ENCODE results near the gene EPB41L1.

EPB41L1 gene

DNA sequence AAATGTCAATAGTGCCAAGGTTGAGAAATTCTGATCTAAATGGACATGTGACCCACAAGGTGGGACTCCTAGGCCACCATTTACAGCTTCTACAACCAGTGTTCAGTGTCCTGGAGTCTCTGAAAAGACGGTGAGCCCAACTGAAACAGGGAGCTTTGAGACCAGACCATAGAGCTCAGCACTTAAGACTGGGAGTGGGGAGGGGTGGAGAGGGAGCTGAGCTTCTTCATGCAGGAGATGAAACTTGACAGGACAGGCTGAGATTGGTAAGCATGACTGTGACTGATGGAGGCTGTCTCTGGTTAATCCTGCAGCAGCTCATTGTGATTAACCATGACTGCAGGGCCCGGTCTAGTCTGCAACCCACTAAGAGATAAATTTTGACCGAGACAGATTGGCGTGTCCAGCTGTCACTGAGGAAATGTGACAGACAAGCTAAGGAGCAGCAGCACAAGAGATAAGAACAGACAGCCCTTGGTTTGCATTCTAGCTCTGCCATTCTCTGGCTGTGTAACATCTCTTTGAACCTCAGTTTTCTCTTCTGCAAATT is 80.3 kb downstream of the EPB41L1 start:
- DNase-seq: no peak

DNA sequence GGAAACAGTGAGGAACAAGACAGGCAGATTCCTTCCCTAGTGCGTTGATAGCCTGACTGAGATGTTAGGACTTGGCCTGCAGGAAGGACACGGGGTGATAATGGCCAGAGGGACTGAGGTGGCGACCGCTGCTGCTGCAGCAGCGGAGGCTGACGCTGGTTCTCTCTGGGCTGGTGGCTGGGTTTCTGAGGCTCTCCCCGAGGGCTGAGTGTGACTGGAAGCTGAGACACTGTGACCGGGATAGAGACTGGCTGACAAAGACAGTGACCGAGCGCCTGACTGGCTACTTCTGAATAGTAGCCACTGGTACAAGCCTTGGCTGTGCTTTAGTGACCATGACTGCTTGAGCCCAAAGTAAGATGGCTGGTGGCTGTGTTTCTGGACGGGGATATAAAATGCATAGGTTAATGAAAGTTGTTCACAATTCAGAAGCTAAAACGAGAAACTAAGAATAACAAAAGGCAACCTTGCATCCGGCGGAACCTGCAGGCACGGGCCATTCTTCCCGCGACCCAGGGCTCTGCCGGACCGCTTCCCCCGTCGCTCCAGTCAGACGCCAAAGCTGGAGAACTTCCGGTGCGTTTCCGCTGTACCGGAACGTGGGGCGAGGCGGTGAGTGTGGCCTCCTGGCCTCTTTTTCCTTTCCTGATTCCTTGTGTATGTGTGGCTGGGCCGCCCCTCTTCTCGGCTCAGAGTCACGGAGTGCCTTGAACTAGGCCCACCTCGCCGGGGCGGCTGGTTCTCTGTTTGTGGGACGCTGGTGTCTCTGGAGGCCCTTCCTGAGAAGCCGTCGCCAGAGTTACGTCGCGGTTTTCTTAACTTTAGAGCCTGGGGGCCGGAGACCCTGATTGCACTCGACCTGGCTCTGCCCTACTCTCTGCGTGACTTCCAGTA is 81.6 kb downstream of the EPB41L1 start, which contains the start of gene AAR2:
Gene AAR2 (plus strand): TSS at position 587 of the 894 bp plus-strand sequence. CDS start 3,391 bp downstream, outside the sequence.
- peak; percentile 66 for DNase-seq

DNA sequence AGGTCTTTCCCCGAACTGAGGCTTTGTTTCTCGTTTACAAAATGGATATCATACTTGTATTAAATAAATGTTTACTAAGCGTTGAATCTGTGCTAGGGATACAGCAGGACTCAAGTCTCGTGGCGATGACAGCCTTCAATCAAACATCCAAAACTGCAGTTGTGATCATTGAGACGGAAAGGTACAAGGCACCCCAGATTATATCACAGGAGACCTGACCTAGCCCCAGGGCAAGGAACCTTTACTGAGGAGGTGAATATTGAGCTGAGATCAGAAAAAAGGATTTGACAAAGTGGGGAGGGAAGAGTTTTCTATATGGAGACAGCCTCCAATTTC is 82.2 kb downstream of the EPB41L1 start:
- DNase-seq: no peak

DNA sequence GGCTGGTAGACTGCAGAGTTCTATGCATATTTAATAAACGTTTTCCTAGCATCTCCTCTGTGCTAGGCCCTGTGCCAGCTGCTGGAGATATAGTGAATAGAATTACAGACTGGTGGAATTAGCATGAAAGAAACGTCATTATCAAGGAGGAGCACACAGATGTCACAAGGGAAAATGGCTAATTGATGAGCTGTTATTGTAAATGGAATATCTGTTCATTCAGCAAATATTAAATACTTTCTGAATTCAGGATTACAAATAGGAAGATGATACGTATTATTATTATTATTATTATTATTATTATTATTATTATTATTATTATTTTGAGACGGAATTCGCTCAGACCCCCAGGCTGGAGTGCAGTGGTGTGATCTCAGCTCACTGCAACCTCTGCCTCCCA is 82.9 kb downstream of the EPB41L1 start:
- DNase-seq: no peak

DNA sequence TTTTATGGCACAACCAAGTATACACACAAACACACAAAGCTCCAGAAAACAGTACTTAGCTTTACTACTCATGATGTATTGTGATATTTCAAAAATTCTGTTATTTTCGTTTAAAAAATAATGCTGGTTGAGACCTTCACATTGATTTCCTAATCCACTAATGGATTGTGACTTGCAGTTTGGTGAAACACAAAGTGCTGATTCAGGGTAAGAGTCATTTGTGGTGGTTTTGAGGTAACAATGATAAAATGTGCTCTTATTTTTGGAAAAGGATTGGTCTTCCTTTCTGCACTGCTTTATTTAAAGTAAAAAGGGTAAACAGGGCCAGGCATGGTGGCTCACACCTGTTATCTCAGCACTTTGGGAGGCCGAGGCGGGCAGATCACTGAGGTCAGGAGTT is 83.6 kb downstream of the EPB41L1 start:
- no peak for DNase-seq

DNA sequence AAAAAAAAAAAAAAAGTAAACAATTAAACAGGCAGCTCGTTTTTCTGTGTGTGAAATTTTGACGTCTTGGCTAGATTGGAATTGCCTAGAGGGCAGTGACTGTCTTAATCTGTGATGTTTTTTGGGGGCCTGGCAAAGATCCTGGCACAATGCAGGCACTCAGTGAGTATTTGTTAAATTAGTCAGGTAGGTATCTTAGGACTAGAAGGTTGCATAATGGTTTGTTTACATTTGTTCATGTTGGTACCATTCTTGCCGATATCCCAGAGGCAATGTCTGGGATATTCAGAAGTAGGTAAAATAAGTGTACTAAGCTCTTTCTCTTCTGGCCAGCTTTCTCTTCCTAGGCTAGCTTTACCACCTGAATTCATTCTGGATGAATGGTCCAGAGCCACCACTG is 84.2 kb downstream of the EPB41L1 start:
- DNase-seq: no peak

DNA sequence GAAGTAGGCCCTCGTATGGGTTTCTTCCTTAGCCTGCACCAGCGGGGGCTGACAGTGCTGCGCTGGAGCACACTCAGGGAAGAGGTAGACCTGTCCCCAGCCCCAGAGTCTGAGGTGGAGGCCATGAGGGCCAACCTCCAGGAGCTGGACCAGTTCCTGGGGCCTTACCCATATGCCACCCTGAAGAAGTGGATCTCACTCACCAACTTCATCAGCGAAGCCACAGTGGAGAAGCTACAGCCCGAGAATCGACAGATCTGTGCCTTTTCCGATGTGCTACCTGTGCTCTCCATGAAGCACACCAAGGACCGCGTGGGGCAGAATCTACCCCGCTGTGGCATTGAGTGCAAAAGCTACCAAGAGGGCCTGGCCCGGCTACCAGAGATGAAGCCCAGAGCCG is 85.5 kb downstream of the EPB41L1 start:
- DNase-seq: no peak

DNA sequence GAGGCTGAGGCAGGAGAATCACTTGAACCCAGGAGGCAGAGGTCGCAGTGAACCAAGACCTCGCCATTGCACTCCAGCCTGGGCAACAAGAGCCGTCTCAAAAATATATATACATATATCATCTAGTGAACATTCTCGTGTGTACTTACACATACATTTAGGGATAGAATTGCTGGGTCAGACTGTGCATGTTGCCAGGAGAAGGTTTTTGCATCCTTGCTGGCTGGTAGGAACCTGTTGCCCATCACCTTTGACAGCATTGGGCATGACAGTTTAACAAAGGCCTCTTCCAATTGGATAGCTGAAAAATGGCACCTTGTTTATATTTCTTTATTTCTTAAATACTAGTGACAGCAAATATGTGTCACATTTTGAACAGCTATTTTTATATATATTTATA is 87.1 kb downstream of the EPB41L1 start:
- DNase-seq: no peak

DNA sequence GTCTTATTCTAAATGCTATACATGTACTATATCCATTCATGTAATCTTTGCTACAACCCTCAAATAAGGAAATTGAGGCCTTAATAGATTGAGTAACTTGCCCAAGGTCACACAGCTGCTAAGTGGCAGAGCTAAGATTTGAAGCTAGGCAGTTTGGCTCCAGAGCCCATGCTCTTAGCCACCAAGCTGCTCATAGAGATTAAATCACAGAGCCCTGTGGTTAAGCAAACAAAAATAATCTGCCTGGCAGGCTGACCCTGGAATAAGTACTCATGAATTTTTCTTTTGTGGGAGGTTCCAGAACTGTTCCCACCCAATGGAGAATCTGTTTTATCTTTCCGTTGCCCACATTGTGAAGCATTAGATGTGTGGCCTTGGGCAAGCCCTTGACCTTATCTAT is 89.2 kb downstream of the EPB41L1 start:
- no peak for DNase-seq

DNA sequence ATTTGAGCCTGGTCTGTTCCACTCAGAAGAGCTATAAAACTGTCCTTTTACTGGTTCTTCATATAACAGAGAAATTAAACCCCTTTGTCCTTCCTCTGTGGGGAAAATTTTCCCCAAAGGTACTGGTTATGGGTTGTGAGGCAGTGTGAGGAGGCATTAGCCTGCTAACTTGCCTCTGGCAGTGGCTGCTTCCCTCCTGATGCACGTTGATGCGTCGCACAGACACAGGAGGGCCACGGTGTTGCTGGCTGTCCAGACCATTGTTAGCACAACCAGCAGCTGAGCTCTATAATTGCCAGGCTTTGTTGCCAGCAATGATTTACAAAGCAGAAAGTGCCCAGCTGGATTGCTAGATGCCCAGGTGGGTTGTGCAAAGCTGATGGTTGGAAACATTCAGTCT is 91.9 kb downstream of the EPB41L1 start:
- DNase-seq: no peak

DNA sequence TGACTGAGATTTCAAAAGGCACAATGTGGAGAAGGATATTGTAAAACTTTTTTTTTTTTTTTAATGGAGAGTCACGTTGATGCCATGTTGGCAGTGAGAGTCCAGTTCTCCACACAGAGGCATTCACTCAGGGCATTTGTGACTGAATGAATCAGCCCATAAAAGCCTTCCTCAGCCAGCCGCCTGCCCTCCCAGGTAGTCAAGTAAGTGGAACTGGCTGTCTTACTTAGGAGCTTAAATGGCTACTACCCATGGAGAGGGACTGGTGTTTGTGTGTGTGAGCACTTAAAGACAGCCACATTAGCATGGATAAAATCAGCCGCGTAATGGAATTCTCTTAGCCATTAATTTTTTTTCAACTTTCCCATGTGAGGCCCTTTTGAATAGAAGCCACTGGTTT is 94.3 kb downstream of the EPB41L1 start:
- DNase-seq: no peak

DNA sequence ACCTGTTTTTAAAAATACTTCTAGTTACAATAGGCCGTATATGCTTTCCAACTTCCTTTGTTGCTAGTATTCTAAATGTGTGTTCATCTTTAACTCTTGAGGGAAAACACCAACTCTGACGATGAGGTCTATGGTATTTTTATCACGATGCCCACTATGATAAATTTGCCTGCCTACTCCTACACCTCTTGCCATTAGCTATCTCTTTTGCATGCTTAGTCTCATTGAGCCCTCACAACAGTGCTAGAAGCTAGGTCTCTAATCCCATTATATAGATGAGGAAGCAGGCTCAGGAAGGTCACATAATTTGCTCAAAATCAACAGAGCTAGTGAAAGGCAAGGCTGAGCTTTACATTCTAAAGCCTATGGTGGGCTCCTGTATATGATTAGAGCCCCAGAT is 94.9 kb downstream of the EPB41L1 start:
- no peak for DNase-seq

DNA sequence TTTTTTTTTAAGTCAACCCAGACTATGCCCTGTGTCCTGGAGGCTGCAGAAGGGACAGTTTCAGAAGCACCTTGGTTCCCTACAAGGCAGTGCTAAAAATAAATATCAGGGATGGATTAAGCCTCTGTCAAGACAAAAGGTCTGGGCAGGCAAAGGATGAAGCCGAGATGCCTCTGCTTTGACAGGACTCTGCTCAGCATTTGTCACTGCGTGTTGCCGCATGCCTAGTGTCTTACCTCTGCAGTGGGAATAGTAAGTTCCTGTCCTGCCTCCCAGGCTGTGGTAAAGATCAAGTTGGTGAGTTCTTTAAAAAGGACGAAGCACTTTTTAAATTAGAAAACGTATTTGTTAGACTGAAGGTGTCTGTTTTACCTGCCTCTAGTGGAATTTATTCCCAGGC is 96.9 kb downstream of the EPB41L1 start:
- DNase-seq: no peak

DNA sequence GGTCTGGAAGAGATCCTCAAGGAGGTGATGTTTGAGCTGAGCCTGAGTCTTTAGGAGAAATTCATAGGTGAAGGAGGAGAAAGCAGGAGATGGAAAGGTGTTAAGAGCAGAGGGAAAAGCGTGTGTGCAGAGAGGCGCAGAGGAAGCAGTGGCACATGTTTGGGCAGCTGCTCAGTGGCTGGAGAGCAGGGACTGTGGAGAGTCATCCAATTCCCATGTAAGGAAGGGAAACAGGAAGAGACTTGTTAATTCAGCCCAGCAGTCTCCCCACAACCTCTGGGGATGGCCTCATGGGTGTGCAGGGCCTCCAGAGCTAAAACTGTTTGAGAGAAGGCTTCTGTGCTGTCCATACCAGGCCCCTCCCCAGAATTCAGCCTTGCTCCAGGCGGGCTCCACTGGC is 98.0 kb downstream of the EPB41L1 start:
- DNase-seq: no peak

DNA sequence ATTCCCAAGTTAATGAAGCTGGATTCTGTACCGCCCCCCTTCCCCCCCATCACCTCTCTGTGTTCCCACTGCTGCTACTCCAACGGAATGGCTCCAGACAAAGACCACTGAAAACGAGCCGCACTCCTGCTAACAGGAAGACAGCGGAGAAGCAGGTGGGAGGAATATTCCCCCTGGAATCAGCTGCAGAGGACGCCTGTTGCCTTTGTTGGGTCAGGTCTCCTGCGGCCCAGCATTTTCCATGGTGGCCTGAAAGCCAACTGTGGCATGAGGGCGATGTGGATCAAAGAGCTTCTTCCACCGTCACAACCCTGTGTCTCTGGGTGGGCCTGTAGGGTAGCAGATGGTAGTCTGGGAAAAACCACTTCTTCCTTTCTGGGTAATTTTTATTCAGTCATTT is 98.5 kb downstream of the EPB41L1 start:
- DNase-seq: no peak

DNA sequence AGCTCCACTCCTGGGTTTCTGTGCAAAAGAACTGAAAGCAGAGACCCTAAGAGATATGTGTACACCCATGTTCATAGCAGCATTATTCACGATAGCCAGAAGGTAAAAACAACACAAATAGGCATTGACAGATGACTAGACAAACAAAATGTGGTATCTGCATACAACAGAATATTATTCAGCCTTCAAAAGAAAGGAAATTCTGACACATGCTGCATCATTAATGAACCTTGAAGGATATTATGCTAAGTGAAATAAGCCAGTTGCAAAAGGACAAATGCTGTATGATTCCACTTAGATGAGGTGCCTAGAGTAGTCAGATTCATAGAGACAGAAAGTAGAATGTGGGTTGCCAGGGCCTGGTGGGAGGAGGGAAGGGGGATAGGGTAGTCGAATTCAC is 99.5 kb downstream of the EPB41L1 start:
- no peak for DNase-seq

DNA sequence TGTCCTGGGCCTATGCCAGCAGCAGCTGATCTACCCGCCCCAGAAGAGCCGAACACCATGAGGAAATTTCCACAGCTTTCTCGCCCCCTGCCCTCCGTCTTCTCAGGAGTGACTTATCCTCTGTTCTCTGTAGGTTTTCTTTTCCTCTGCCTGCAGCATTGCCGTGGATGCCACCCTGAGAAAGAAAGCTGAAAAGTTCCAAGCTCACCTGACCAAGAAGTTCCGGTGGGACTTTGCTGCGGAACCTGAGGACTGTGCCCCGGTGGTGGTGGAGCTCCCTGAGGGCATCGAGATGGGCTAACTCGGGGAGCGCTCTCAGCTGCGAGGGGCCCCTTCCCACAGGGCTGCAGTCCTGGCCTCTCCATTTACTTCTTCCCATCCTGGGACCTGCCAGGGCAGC is 100.9 kb downstream of the EPB41L1 start:
- no peak for DNase-seq

DNA sequence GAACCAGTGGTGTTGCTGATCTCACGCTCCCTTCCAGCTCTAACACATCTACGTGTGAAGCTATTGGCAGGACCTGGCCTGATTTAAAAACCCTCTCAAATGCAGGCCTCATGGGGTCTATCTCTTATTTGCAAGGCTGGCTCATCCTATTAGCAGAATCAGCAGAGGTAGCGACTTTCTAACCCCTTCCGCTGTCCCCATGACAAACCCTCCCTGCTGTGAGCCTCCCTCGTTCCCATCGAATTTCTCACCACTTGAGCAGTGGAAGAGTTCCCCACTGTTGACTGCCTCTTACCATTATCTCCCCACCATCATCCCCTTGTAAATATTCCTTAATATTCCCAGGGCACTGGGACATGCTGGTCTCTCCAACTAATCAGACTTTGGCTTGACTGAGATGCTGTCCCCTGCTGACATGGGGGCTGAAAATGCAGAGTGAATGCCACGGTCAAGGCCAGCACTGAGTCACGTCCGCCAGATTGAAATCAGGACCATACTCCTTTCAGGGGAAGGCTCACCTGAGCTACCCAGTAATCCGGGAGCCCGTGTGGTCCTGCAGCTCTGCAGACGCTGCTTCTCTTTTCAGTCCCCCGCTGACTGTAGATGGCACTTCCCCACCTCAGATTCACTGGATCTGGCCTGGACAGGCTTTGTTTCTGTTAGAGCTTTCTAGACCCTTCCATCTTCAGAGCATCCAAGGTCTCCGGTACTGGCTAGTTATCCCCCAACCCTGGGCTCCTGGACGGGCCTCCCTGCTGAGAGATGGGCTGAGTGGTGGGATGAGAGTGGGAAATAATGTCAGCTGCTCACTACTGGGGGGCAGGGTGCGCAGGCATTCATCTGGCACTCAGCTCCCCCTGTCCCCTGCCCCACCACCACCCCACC is 104.9 kb downstream of the EPB41L1 start:
- no peak for DNase-seq

DNA sequence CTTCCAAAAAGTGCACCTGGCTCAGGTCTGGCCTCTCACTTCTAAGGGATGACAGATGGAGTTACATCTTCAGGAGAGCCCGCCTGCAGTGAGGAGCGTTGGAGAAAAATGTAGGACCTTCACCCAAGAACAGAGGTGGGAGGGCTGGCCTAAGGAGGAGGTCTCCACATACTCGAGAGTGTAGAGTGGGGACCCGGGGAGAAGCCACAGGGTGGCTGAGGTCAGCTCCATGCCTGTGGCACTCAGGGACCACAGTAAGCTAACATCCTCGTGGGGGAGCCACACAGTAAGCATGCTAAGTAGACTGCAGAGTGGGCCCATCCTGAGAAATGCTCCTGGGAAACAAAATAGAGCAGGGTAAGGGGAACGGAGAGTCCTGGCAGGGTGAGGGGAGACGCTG is 105.8 kb downstream of the EPB41L1 start:
- no peak for DNase-seq

DNA sequence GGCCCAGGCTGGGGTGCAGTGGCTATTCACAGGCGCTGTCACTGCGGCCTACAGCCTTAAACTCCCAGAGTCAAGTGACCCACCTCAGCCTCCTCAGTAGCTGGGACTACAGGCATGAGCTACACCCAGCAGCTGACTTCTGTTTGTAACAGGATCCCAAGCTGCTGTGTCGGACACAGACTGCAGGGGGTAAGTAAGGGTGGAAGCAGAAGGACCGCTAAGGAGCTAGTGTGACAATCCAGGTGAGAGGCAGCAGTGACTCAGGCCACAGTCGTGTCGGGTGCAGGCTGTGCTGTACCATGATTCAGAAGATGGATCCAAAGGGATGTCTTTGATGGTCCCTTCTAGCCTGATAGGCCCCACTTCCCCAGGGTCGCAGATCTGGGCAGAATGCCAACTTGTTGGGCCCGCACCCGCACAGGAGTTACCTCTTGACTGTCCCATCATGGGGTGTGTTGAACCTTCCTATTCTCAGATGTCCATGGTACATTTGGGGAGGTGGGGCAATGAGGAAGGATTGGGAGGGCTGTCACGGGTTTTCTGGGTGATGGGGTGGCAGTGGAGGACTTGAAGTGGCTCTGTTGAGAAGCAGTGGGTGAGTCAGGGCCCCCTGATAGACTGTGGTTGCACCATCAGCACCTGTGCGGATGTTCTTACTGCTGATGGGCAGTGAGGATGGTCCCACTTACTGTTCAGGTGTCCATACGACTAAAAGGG is 107.0 kb downstream of the EPB41L1 start:
- DNase-seq: no peak

DNA sequence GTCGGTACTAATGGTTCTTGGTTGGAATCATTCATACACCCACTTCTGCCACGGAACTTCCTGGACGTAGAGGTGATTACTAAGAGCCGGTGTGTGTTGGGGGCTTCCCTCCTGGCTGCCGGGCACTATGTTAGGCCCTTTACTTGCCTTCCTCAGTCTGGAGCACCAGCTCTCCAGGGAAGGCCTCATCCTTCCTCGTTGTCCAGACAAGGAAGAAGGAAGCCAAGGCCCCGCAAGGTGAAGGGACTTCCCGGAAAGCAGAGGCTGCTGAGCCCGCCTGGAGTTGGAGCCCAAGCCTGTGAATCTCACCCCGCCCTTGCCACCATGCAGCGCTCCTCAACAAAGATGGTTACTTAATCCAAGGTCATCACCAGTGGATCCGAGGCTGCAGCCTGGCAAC is 107.9 kb downstream of the EPB41L1 start:
- no peak for DNase-seq

DNA sequence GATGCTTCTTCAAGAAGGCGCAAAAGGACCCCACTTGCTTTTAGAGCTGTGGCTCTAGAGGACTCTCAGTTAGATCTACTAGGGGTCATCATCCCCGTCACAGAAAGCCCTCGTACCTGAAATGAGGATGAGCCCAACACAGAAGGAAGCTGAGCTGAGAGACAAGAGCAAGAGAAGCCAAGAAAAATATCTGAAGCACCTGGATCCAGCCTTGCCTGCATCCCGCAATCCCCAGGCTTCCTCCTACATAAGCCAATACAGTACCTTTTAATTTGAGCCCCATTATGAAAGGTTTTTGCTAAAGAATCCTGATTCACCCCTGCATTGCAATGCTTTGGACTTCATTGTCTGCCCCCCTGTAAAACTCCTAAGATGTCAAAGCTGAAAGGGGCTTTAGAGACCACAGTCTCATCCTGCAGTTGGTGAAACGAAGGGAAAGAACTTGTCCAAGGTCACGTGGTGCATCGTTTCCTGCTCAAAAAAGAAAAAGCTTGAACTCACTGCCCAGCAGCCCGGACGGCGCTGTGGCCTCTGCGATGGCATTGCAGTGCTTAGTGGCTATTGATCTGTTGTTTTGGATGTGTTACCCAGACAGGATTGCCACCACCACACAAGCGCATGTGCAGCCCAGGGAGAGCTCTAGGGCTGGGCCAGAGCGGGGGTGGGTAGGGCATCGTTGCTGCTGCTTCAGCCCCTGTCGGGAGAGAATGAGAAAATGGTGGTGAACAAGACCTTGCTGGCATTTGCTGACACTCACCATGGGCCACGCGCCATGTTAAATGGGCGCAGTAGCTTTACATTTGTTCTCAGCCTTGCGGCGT is 110.1 kb downstream of the EPB41L1 start:
- DNase-seq: no peak
